Gastrocnemius medialis (tissue), 4 donors: ENCODE measurements around the gene TGFBR1.

ENCODE experiments used
- POLR2A ChIP-seq, 2 donors: fragments of 450-650 bp; IDR thresholded peaks; one replicate each; pipeline ENCODE4 v1.6.1; 2017; ENCODE audit warnings: antibody characterized with exemption in 2 of 2, mild to moderate bottlenecking in 2 of 2, moderate library complexity in 2 of 2
- TF ChIP-seq, protein P1 (sequence below), 5 experiments: fragments of 450-650 bp in 3 of 5; fragments of 200-600 bp in 2 of 5; sonication (generic) in 2 of 5; IDR thresholded peaks in 4 of 5; conservative IDR thresholded peaks in 1 of 5; 1 replicate in 4 of 5; 2 replicates in 1 of 5; pipeline ENCODE4 v1.5.1; 2016 to 2019; ENCODE audit warnings: antibody characterized with exemption in 5 of 5, mild to moderate bottlenecking in 3 of 5, moderate library complexity in 3 of 5

DNA sequence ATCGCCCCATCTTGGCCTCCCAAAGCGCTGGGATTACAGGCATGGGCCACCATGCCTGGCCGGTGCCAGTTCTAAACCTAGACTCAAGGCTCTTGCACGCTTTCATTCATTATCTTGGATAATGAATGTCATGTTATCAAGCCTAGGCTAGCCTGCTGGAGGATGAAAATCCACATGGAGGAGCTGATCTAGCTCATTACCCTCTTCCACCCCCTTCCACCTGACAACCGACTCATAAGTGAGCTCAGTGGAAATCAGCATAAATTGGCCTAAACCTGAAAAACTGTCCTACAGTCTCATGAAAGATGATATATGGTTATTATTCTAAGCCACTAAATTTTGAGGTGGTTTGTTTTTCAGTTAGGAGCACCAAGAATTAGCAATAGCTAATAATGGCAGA lies 3.6 kb upstream of the TGFBR1 start:
- TF ChIP-seq, protein P1, sequence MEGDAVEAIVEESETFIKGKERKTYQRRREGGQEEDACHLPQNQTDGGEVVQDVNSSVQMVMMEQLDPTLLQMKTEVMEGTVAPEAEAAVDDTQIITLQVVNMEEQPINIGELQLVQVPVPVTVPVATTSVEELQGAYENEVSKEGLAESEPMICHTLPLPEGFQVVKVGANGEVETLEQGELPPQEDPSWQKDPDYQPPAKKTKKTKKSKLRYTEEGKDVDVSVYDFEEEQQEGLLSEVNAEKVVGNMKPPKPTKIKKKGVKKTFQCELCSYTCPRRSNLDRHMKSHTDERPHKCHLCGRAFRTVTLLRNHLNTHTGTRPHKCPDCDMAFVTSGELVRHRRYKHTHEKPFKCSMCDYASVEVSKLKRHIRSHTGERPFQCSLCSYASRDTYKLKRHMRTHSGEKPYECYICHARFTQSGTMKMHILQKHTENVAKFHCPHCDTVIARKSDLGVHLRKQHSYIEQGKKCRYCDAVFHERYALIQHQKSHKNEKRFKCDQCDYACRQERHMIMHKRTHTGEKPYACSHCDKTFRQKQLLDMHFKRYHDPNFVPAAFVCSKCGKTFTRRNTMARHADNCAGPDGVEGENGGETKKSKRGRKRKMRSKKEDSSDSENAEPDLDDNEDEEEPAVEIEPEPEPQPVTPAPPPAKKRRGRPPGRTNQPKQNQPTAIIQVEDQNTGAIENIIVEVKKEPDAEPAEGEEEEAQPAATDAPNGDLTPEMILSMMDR (IDR thresholded peaks at IDR 0.05 in 4 of 5, conservative IDR thresholded peaks at IDR 0.05 in 1 of 5): no peak
- no peak for TF ChIP-seq POLR2A (IDR thresholded peaks at IDR 0.05)
